ENCODE measurements around the gene CCNF. TPM values are rescaled to one million over a fixed set of nuclear protein-coding genes. Genes with fewer than 3 reads are reported as not detected.

Gene CCNF
- total RNA-seq, 1 experiment from 2014 or later = 11.9 TPM

GRCh38 chr16:2464333-2464732 is 35.1 kb downstream of the CCNF start:
- Mint-ChIP-seq H3K27ac (ENCODE audit: low read depth, unreplicated experiment) (no peak overlapping the region), H3K27me3 (ENCODE audit: insufficient read depth, unreplicated experiment) (no peaks in the 10 kb centered on the region), H3K36me3 (ENCODE audit: insufficient read depth, unreplicated experiment) (no peaks in the 10 kb centered on the region), H3K4me1 (ENCODE audit: insufficient read depth, unreplicated experiment) (peaks cover 5% of the 10 kb centered on the region), H3K4me3 (ENCODE audit: unreplicated experiment) (no peak overlapping the region), H3K9me3 (ENCODE audit: unreplicated experiment) (no peaks in the 10 kb centered on the region)
- POLR2A ChIA-PET = interaction anchor here (1.1 kb wide), 1 partner anchor 10 kb away, joined by 4 read pairs; the partner anchor contains the start of gene TBC1D24
- CTCF ChIA-PET = no interaction called here
- no TSS peak for BruUV-seq (replicated peaks)
- no peak for TF ChIP-seq CTCF (IDR thresholded peaks at IDR 0.05; ENCODE audit: unreplicated experiment)
- DNase-seq (ENCODE audit: unreplicated experiment) = no peak
- intact Hi-C loops (cut with micrococcal nuclease) = no loop called here

GRCh38 chr16:2465653-2466415 is 36.6 kb downstream of the CCNF start:
- no peaks in the 10 kb centered on the region for H3K9me3 Mint-ChIP-seq (ENCODE audit: unreplicated experiment)

GRCh38 chr16:2466667-2467527 is 37.6 kb downstream of the CCNF start:
- BruUV-seq (replicated peaks) = no TSS peak
- Mint-ChIP-seq H3K9me3 (ENCODE audit: unreplicated experiment) (no peaks in the 10 kb centered on the region), H3K36me3 (ENCODE audit: insufficient read depth, unreplicated experiment) (no peaks in the 10 kb centered on the region), H3K4me1 (ENCODE audit: insufficient read depth, unreplicated experiment) (no peaks in the 10 kb centered on the region), H3K27me3 (ENCODE audit: insufficient read depth, unreplicated experiment) (no peaks in the 10 kb centered on the region), H3K4me3 (ENCODE audit: unreplicated experiment) (peak overlapping the region; percentile 68), H3K27ac (ENCODE audit: low read depth, unreplicated experiment) (no peak overlapping the region)
- intact Hi-C loops (cut with micrococcal nuclease) = no loop called here
- no peak for TF ChIP-seq CTCF (IDR thresholded peaks at IDR 0.05; ENCODE audit: unreplicated experiment)
- POLR2A ChIA-PET = interaction anchor here (0.6 kb wide), 1 partner anchor 62 kb away, joined by 3 read pairs; no protein-coding TSS in a partner anchor
- DNase-seq (ENCODE audit: unreplicated experiment) = no peak
- CTCF ChIA-PET = interaction anchor here (0.7 kb wide), 2 partner anchors 10 to 125 kb away, joined by 3 to 4 read pairs; no protein-coding TSS in a partner anchor

More at GRCh38 chr16:2465653-2466415, 36.6 kb downstream of the CCNF start:
- intact Hi-C loops (cut with micrococcal nuclease) = no loop called here
- Mint-ChIP-seq H3K4me3 (ENCODE audit: unreplicated experiment) (no peak overlapping the region), H3K36me3 (ENCODE audit: insufficient read depth, unreplicated experiment) (no peaks in the 10 kb centered on the region), H3K27ac (ENCODE audit: low read depth, unreplicated experiment) (no peak overlapping the region), H3K27me3 (ENCODE audit: insufficient read depth, unreplicated experiment) (no peaks in the 10 kb centered on the region), H3K4me1 (ENCODE audit: insufficient read depth, unreplicated experiment) (no peaks in the 10 kb centered on the region)
- DNase-seq (ENCODE audit: unreplicated experiment) = no peak
- ChIA-PET POLR2A (no interaction called here), CTCF (interaction anchor here (0.5 to 0.9 kb wide), 2 partner anchors 16 to 63 kb away, joined by 3 to 4 read pairs; no protein-coding TSS in a partner anchor)
- no TSS peak for BruUV-seq (replicated peaks)
- TF ChIP-seq CTCF (IDR thresholded peaks at IDR 0.05; ENCODE audit: unreplicated experiment) = no peak
